HUES6 (cell line): ENCODE measurements around the gene SEMA4C.

Source experiments
- H3K27ac ChIP-seq: 2 replicates; pipeline ENCODE4 v1.7.0; 2013; ENCODE audit warnings: low read depth, mild to moderate bottlenecking, low read length, inconsistent platforms
- H3K27me3 ChIP-seq: 2 replicates; pipeline ENCODE4 v1.6.1; 2013; ENCODE audit warnings: low read length; ENCODE audit not compliant: control insufficient read depth, insufficient read depth
- H3K36me3 ChIP-seq: 2 replicates; pipeline ENCODE4 v1.6.1; 2013; ENCODE audit warnings: low read length; ENCODE audit not compliant: control insufficient read depth, insufficient read depth
- H3K4me1 ChIP-seq: 2 replicates; pipeline ENCODE4 v1.6.1; 2013; ENCODE audit warnings: low read length; ENCODE audit not compliant: control insufficient read depth, insufficient read depth
- H3K4me3 ChIP-seq: 2 replicates; pipeline ENCODE4 v1.5.1; 2013; ENCODE audit warnings: low read depth, low read length
- H3K9ac ChIP-seq: one replicate; pipeline ENCODE4 v1.6.1; 2013; ENCODE audit warnings: mild to moderate bottlenecking, low read length
- H3K9me3 ChIP-seq: 2 replicates; pipeline ENCODE4 v1.6.1; 2013; ENCODE audit warnings: low read depth, low read length; ENCODE audit not compliant: control insufficient read depth, insufficient read depth

The SEMA4C gene, protein sequence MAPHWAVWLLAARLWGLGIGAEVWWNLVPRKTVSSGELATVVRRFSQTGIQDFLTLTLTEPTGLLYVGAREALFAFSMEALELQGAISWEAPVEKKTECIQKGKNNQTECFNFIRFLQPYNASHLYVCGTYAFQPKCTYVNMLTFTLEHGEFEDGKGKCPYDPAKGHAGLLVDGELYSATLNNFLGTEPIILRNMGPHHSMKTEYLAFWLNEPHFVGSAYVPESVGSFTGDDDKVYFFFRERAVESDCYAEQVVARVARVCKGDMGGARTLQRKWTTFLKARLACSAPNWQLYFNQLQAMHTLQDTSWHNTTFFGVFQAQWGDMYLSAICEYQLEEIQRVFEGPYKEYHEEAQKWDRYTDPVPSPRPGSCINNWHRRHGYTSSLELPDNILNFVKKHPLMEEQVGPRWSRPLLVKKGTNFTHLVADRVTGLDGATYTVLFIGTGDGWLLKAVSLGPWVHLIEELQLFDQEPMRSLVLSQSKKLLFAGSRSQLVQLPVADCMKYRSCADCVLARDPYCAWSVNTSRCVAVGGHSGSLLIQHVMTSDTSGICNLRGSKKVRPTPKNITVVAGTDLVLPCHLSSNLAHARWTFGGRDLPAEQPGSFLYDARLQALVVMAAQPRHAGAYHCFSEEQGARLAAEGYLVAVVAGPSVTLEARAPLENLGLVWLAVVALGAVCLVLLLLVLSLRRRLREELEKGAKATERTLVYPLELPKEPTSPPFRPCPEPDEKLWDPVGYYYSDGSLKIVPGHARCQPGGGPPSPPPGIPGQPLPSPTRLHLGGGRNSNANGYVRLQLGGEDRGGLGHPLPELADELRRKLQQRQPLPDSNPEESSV

DNA sequence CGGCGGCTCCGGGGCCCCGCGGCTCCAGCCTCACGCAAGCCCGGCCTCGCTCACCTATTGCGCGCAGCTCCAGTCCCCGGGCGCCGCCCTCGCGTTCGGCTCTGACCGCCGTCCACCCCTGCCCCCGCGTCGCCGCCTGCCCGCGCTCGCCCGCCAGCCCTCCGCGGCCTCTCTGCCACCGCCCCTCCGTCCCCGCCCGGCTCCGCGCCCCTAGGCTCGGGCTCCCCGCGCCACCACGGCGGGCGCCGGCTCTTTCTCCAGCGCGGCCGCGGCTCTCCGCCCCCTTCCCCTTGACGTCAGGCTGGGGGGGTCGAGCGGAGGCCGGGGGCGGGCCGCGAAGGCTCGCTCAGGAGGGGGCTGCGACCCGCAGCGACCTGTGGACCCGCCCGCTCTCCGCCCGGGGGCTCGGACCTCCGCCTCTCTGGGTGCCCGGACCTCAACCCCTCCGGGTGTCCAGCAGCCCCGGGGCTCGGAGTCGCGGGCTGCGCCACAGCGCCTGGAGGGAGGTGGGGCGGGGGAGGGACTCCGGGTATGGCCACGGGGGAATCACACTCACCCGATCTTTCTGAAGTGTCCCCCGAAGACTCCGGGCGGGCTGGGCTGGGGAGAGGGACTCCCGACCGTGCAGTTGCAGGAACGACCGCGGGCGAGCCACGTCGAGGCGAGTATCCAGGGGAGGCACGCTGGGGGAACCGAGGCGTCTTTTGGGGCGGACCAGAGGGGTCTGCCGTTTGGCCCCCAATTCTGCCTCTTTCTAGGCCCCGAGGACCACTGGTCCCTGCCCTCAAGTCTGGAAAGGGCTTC, at the start of gene SEMA4C:
SEMA4C (minus strand) TSS at position 259 of the 804 bp plus-strand sequence. CDS start 2,194 bp downstream, outside the sequence.
- Histone ChIP-seq H3K36me3 (peaks cover 27% of the 10 kb centered on the region), H3K27me3 (peaks cover 5% of the 10 kb centered on the region), H3K9me3 (no peaks in the 10 kb centered on the region), H3K4me3 (peak within 1 kb of the TSS; percentile 73), H3K4me1 (peaks cover 44% of the 10 kb centered on the region), H3K9ac (peak within 1 kb of the TSS; percentile 93), H3K27ac (peak within 1 kb of the TSS; percentile 99)

DNA sequence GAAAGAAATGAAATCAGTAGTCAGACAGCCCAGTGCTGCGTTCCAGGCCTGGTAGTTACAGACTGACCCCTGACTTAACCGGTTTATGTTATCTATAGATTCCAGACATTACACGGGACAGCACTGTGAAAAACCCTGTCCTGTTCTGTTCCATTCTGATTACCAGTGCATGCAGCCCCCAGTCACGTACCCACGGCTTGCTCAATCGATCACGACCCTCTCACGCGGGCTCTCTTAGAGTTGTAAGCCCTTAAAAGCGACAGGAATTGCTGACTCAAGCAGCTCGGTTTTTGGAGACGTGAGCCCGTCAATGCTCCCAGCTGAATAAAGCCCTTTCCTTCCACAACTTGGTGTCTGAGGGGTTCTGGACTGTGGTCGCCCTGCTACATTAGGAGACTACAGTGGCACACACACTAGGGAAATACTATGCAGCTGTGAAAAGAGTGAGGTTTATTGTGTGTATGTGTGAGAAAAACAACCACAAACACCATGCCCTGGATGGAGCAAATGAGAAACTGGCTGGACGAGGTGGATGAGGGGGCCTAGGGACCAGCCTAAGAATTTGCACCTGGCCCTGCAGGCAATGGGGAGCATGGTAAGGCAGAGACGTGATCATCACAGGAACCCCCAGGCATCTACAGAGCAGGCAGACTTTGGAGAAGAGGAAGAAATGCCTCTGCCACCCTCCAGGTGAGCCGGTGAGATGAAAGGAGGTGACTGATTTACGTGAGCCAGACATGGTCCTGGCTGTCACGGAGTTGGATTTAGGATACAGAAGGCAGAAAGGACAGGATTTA, 49.1 kb upstream of the SEMA4C start:
- H3K27me3 ChIP-seq: peaks cover 65% of the 10 kb centered on the region
- H3K4me1 ChIP-seq: peaks cover 26% of the 10 kb centered on the region
- H3K4me3 ChIP-seq: no peak overlapping the region
- no peaks in the 10 kb centered on the region for H3K36me3 ChIP-seq
- H3K9me3 ChIP-seq: no peaks in the 10 kb centered on the region
- no peak overlapping the region for H3K9ac ChIP-seq
- no peak overlapping the region for H3K27ac ChIP-seq

DNA sequence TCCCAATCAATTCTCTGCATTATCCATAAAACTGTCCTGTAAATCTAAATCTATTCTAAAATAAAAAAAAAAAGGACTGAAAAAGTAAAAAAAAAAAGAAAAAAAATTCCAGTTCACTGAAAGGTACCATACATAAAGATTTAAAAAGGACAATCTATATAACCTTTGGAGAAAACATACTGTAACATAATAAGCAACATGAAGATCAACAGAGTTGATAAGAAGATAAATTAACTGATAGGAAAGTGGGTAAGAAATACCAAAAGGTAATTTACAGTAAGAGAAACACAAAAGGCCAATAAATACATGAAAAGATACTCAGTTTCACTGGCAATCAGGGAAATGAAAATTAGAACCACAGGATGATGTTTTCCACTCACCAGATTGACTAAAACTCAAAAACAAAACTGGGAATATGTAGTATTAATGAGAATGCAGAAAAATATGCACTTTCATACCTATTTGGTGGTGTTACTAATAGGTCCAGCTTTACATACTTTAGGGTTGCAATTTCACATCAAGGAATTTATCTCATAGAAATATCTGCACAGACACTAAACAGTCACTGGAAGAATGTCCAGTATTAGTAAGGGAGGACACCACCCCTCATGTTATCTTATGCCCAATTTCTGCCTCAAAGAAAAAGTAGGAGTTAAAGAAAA, 48.3 kb upstream of the SEMA4C start:
- H3K9ac ChIP-seq: no peak overlapping the region
- peaks cover 65% of the 10 kb centered on the region for H3K27me3 ChIP-seq
- no peaks in the 10 kb centered on the region for H3K9me3 ChIP-seq
- no peak overlapping the region for H3K27ac ChIP-seq
- H3K36me3 ChIP-seq: no peaks in the 10 kb centered on the region
- peaks cover 25% of the 10 kb centered on the region for H3K4me1 ChIP-seq
- H3K4me3 ChIP-seq: no peak overlapping the region

DNA sequence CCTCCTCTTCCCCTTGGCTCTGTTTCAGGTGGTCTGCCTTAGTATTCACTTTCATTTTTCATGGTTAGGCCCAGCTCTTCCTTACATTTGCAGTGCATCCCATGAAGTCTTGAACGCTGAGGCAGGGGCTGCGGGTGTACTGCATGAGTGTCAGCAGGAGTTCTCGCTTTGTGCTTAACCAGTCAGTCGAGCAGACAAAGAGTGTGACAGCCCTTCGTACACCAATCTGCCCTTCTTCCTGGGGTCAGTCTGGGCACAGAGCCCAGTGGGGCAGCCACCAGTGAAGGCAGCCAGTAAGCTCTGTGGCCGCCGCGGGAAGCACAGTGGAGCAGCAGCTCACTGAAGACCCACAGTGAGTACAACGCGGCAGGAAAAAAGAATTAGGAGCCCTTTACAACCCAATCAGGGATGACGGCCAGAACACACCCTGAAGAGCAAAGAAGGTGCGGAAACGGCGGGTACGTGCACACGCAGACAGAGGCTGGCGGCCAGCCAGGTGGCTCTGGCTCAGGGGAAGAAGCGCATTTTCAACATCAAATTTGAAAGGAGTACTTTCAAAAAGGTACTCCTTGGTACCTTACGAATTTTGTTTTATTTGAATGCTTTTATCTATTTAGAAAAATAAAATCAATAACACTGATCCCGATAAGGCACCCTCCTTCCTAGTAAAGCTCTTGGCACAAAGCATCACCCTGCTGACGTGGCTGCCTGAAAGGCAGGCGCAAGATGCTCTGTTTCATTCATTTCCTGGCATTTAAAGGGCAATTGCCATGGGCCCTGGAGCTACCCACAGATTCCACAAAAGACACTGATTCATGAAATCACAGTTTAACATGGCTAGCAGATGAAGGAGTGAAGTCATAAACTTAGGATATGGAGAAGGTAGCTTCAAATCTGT, 47.0 kb upstream of the SEMA4C start:
- no peaks in the 10 kb centered on the region for H3K36me3 ChIP-seq
- H3K27ac ChIP-seq: no peak overlapping the region
- no peak overlapping the region for H3K9ac ChIP-seq
- H3K27me3 ChIP-seq: peaks cover 69% of the 10 kb centered on the region
- no peak overlapping the region for H3K4me3 ChIP-seq
- H3K9me3 ChIP-seq: no peaks in the 10 kb centered on the region
- peaks cover 37% of the 10 kb centered on the region for H3K4me1 ChIP-seq

DNA sequence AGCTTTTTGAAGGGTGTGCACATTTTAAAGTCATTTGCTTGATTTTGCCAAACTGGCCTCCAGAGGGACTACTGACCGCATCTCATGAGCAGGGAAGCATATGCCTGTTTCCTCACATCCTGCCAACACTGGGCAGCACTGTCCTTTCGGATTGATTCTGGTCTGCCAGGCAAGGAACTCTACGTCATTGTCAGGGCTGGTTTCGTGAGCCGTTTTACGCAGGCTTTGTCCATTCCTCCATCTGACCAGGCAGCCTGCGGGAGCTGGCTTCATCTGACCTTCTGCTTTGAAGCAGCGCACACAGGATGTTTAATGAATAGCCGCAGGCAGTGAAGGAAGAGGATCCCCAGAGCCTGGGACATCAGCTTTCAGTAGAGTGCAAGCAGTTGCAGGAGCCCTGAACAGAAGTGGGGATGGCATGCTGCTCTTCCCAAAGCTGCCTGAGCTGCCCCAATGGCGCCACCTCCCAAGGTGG, 46.3 kb upstream of the SEMA4C start:
- Histone ChIP-seq H3K27me3 (peaks cover 65% of the 10 kb centered on the region), H3K36me3 (no peaks in the 10 kb centered on the region), H3K9ac (no peak overlapping the region), H3K4me1 (peaks cover 37% of the 10 kb centered on the region), H3K4me3 (no peak overlapping the region), H3K9me3 (no peaks in the 10 kb centered on the region), H3K27ac (no peak overlapping the region)

DNA sequence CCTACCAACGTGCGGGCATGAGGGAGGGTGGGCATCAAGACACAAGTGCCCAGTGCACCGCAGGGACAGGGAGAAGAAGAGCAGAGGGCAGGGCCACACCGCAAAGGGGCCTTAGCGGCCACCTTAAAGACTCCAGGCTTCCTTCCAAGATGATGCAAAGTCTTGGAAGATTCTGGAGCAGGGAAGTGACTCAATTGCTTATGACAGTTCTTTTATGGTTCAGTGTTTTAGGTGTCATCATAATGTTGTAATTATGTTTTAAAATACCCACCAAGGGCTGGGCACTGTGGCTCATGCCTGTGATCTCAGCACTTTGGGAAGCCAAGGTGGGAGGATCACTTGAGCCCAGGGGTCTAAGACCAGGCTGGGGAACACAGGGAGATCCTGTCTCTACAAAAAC, 44.5 kb upstream of the SEMA4C start:
- Histone ChIP-seq H3K27me3 (peaks cover 47% of the 10 kb centered on the region), H3K4me1 (peaks cover 21% of the 10 kb centered on the region), H3K9me3 (no peaks in the 10 kb centered on the region), H3K4me3 (no peak overlapping the region), H3K27ac (no peak overlapping the region), H3K9ac (no peak overlapping the region), H3K36me3 (no peaks in the 10 kb centered on the region)

DNA sequence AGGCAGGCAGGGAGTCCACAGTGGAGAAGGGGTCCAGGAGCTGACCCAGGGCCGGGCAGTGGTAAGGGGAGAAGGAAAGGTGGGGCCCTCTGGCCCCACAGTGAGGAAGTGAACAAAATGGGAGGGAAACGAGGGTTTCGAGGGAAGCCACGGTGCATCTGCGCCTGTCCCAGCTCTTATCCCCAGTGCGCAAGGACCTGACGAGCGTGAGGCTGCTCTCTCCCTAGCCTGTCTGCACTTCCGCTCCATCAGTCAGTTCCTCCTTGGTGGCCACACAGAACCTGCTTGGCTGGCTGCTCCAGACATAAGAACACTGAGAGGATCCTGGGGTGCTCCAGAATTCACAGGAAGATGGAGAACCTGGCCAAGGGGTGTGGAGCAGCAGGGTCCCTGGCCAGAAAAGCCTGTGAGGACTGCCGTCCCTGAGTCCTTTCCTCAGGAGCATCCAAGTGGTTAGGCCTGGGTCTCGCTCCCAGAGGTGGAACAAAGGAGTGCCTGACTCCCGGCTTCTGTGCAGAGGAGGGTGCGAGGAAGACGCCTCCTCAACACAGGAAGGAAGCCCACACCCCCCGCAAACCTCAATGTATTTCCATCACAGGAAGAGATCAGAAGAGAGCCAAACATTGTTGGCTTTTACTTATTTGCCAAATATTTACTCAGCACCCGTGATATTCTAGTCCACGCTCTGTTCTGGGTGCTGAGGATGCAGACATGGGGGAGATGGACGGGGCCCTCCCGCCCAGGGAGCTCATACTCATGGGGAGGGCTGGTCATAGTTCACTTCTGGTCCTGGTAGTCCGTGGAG, 43.7 kb upstream of the SEMA4C start:
- H3K4me3 ChIP-seq: no peak overlapping the region
- peaks cover 20% of the 10 kb centered on the region for H3K4me1 ChIP-seq
- H3K9me3 ChIP-seq: no peaks in the 10 kb centered on the region
- no peaks in the 10 kb centered on the region for H3K36me3 ChIP-seq
- H3K9ac ChIP-seq: no peak overlapping the region
- peaks cover 39% of the 10 kb centered on the region for H3K27me3 ChIP-seq
- no peak overlapping the region for H3K27ac ChIP-seq

DNA sequence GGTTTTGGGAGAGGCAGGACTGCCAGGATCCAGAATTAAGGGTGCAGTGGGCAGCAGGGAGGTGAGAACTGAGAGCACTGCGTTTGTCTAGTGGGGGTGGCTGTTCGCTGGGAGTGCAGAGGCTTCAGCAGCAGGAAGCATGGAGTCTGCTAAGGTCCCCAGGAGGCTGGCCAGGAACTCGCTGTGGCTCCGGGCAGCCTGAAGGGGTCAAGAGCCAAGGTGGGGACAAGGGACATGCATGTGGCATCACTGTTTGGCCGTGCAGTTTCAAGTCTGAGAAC, 43.2 kb upstream of the SEMA4C start:
- no peak overlapping the region for H3K27ac ChIP-seq
- H3K9me3 ChIP-seq: no peaks in the 10 kb centered on the region
- H3K4me3 ChIP-seq: no peak overlapping the region
- peaks cover 35% of the 10 kb centered on the region for H3K27me3 ChIP-seq
- H3K9ac ChIP-seq: no peak overlapping the region
- no peaks in the 10 kb centered on the region for H3K36me3 ChIP-seq
- H3K4me1 ChIP-seq: peaks cover 21% of the 10 kb centered on the region
